ENCODE results near the gene RNF5.
A peak's percentile ranks its signal among the peaks of the same experiment; 100 is the strongest.

Gene RNF5

GRCh38 chr6:32168807-32169591 lies 9.2 kb upstream of the RNF5 start:
- Histone ChIP-seq H3K36me3 (ENCODE audit: insufficient read depth, low read length) (peaks cover 29% of the 10 kb centered on the region), H3K4me2 (ENCODE audit: low read length) (no peak overlapping the region), H3K9ac (ENCODE audit: low read depth, low read length) (no peak overlapping the region), H3K27me3 (ENCODE audit: control insufficient read depth, insufficient read depth, low read length) (no peaks in the 10 kb centered on the region), H3K9me3 (replicated peaks; ENCODE audit: low read length) (no peaks in the 10 kb centered on the region), H3K4me1 (ENCODE audit: control insufficient read depth, insufficient read depth, low read length) (peaks cover 11% of the 10 kb centered on the region), H3K4me3 (ENCODE audit: low read length) (no peak overlapping the region)

- Histone ChIP-seq H3K4me1 (ENCODE audit: control insufficient read depth, insufficient read depth, low read length) (peaks cover 22% of the 10 kb centered on the region), H3K27me3 (ENCODE audit: control insufficient read depth, insufficient read depth, low read length) (no peaks in the 10 kb centered on the region), H3K9me3 (replicated peaks; ENCODE audit: low read length) (no peaks in the 10 kb centered on the region), H3K4me2 (ENCODE audit: low read length) (no peak overlapping the region), H3K4me3 (ENCODE audit: low read length) (no peak overlapping the region), H3K9ac (ENCODE audit: low read depth, low read length) (no peak overlapping the region), H3K36me3 (ENCODE audit: insufficient read depth, low read length) (peaks cover 29% of the 10 kb centered on the region)
Measured at GRCh38 chr6:32170294-32170693, 7.9 kb upstream of the RNF5 start.

GRCh38 chr6:32171234-32171633 lies 7.0 kb upstream of the RNF5 start:
- H3K9ac ChIP-seq (ENCODE audit: low read depth, low read length), result no peak overlapping the region
- H3K4me3 ChIP-seq (ENCODE audit: low read length), result no peak overlapping the region
- peaks cover 28% of the 10 kb centered on the region for H3K36me3 ChIP-seq (ENCODE audit: insufficient read depth, low read length)

GRCh38 chr6:32173051-32173727 lies 5.0 kb upstream of the RNF5 start:
- Histone ChIP-seq H3K9me3 (replicated peaks; ENCODE audit: low read length) (no peaks in the 10 kb centered on the region), H3K4me3 (ENCODE audit: low read length) (no peak overlapping the region), H3K4me1 (ENCODE audit: control insufficient read depth, insufficient read depth, low read length) (peaks cover 35% of the 10 kb centered on the region), H3K4me2 (ENCODE audit: low read length) (no peak overlapping the region), H3K36me3 (ENCODE audit: insufficient read depth, low read length) (peaks cover 20% of the 10 kb centered on the region), H3K9ac (ENCODE audit: low read depth, low read length) (no peak overlapping the region), H3K27me3 (ENCODE audit: control insufficient read depth, insufficient read depth, low read length) (no peaks in the 10 kb centered on the region)

More at GRCh38 chr6:32171234-32171633, 7.0 kb upstream of the RNF5 start:
- Histone ChIP-seq H3K27me3 (ENCODE audit: control insufficient read depth, insufficient read depth, low read length) (no peaks in the 10 kb centered on the region), H3K4me2 (ENCODE audit: low read length) (no peak overlapping the region), H3K4me1 (ENCODE audit: control insufficient read depth, insufficient read depth, low read length) (peaks cover 23% of the 10 kb centered on the region), H3K9me3 (replicated peaks; ENCODE audit: low read length) (no peaks in the 10 kb centered on the region)

- Histone ChIP-seq H3K9ac (ENCODE audit: low read depth, low read length) (no peak overlapping the region), H3K4me1 (ENCODE audit: control insufficient read depth, insufficient read depth, low read length) (peaks cover 30% of the 10 kb centered on the region), H3K9me3 (replicated peaks; ENCODE audit: low read length) (no peaks in the 10 kb centered on the region), H3K36me3 (ENCODE audit: insufficient read depth, low read length) (peaks cover 18% of the 10 kb centered on the region), H3K4me3 (ENCODE audit: low read length) (peak overlapping the region; percentile 94), H3K27me3 (ENCODE audit: control insufficient read depth, insufficient read depth, low read length) (no peaks in the 10 kb centered on the region), H3K4me2 (ENCODE audit: low read length) (peak overlapping the region; percentile 95)
Measured at GRCh38 chr6:32174416-32174815, 3.8 kb upstream of the RNF5 start.

GRCh38 chr6:32175322-32175710 lies 2.9 kb upstream of the RNF5 start:
- peak overlapping the region; percentile 95 for H3K4me2 ChIP-seq (ENCODE audit: low read length)
- H3K9me3 ChIP-seq (replicated peaks; ENCODE audit: low read length), result no peaks in the 10 kb centered on the region
- H3K27me3 ChIP-seq (ENCODE audit: control insufficient read depth, insufficient read depth, low read length), result no peaks in the 10 kb centered on the region
- peaks cover 9% of the 10 kb centered on the region for H3K36me3 ChIP-seq (ENCODE audit: insufficient read depth, low read length)
- peaks cover 32% of the 10 kb centered on the region for H3K4me1 ChIP-seq (ENCODE audit: control insufficient read depth, insufficient read depth, low read length)
- peak overlapping the region; percentile 94 for H3K4me3 ChIP-seq (ENCODE audit: low read length)
- peak overlapping the region; percentile 97 for H3K9ac ChIP-seq (ENCODE audit: low read depth, low read length)

GRCh38 chr6:32175711-32176475 lies 2.3 kb upstream of the RNF5 start, which contains the start of gene AGPAT1:
Gene AGPAT1, minus strand, starts transcription at chr6:32176084. Its CDS starts 4,588 bp downstream, at chr6:32171496.
- H3K4me2 ChIP-seq (ENCODE audit: low read length), result peak within 1 kb of the TSS; percentile 95
- peaks cover 32% of the 10 kb centered on the region for H3K4me1 ChIP-seq (ENCODE audit: control insufficient read depth, insufficient read depth, low read length)
- peak within 1 kb of the TSS; percentile 97 for H3K9ac ChIP-seq (ENCODE audit: low read depth, low read length)
- H3K4me3 ChIP-seq (ENCODE audit: low read length), result peak within 1 kb of the TSS; percentile 94
- H3K27me3 ChIP-seq (ENCODE audit: control insufficient read depth, insufficient read depth, low read length), result no peaks in the 10 kb centered on the region
- peaks cover 3% of the 10 kb centered on the region for H3K36me3 ChIP-seq (ENCODE audit: insufficient read depth, low read length)
- no peaks in the 10 kb centered on the region for H3K9me3 ChIP-seq (replicated peaks; ENCODE audit: low read length)

GRCh38 chr6:32176476-32177182 lies 1.6 kb upstream of the RNF5 start:
- Histone ChIP-seq H3K9me3 (replicated peaks; ENCODE audit: low read length) (no peaks in the 10 kb centered on the region), H3K4me1 (ENCODE audit: control insufficient read depth, insufficient read depth, low read length) (peaks cover 32% of the 10 kb centered on the region), H3K4me3 (ENCODE audit: low read length) (peak overlapping the region; percentile 94), H3K27me3 (ENCODE audit: control insufficient read depth, insufficient read depth, low read length) (no peaks in the 10 kb centered on the region), H3K9ac (ENCODE audit: low read depth, low read length) (peak overlapping the region; percentile 97), H3K36me3 (ENCODE audit: insufficient read depth, low read length) (no peaks in the 10 kb centered on the region), H3K4me2 (ENCODE audit: low read length) (peak overlapping the region; percentile 85)

- no peaks in the 10 kb centered on the region for H3K9me3 ChIP-seq (replicated peaks; ENCODE audit: low read length)
Measured at GRCh38 chr6:32177183-32177787, 920 bp upstream of the RNF5 start.

GRCh38 chr6:32178547-32179440 lies 589 bp downstream of the RNF5 start:
- H3K4me2 ChIP-seq (ENCODE audit: low read length), result peak overlapping the region; percentile 93
- H3K36me3 ChIP-seq (ENCODE audit: insufficient read depth, low read length), result peaks cover 14% of the 10 kb centered on the region
- peak overlapping the region; percentile 94 for H3K4me3 ChIP-seq (ENCODE audit: low read length)
- peaks cover 32% of the 10 kb centered on the region for H3K4me1 ChIP-seq (ENCODE audit: control insufficient read depth, insufficient read depth, low read length)
- H3K27me3 ChIP-seq (ENCODE audit: control insufficient read depth, insufficient read depth, low read length), result no peaks in the 10 kb centered on the region
- H3K9ac ChIP-seq (ENCODE audit: low read depth, low read length), result peak overlapping the region; percentile 97
- no peaks in the 10 kb centered on the region for H3K9me3 ChIP-seq (replicated peaks; ENCODE audit: low read length)

More at GRCh38 chr6:32177183-32177787, 920 bp upstream of the RNF5 start:
- H3K4me1 ChIP-seq (ENCODE audit: control insufficient read depth, insufficient read depth, low read length), result peaks cover 32% of the 10 kb centered on the region
- H3K4me3 ChIP-seq (ENCODE audit: low read length), result peak overlapping the region; percentile 94
- H3K36me3 ChIP-seq (ENCODE audit: insufficient read depth, low read length), result no peaks in the 10 kb centered on the region
- H3K9ac ChIP-seq (ENCODE audit: low read depth, low read length), result peak overlapping the region; percentile 97
- H3K4me2 ChIP-seq (ENCODE audit: low read length), result peak overlapping the region; percentile 85
- no peaks in the 10 kb centered on the region for H3K27me3 ChIP-seq (ENCODE audit: control insufficient read depth, insufficient read depth, low read length)
